Panc1 (cell line): ENCODE results near the gene WHRN. TPM values are rescaled to one million over a fixed set of nuclear protein-coding genes. Genes with fewer than 3 reads are reported as not detected.

Source experiments
- ATAC-seq: fragments of 200-7000 bp; cut with Tn5 transposase; 2 replicates; pipeline ENCODE4 v1.9.1; 2020; ENCODE audit warnings: mild to moderate bottlenecking, moderate library complexity
- BruUV-seq: library from RNA; stranded (reverse); fragments of 400-500 nt; replicated peaks from 2 replicates; lab custom pipeline; 2021; lab: Mats Ljungman, UMichigan
- CTCF ChIA-PET: fragments of 300-600 bp; sonication (Branson Sonifier 250); formaldehyde crosslinking; loops from one replicate; lab custom pipeline; 2022; ENCODE audit warnings: antibody characterized with exemption; lab: Charles Lee
- POLR2A ChIA-PET: fragments of 300-600 bp; sonication (Branson Sonifier 250); formaldehyde crosslinking; loops from one replicate; lab custom pipeline; 2022; ENCODE audit warnings: antibody characterized with exemption; lab: Charles Lee
- DNase-seq: peaks from one replicate; pipeline ENCODE4 v3.0.0-alpha.2; 2010; ENCODE audit warnings: low read depth, low spot score
- H3K27ac ChIP-seq: 2 replicates; pipeline ENCODE4 v1.5.1; 2011; ENCODE audit warnings: mild to moderate bottlenecking, low read length, inconsistent platforms
- H3K27me3 ChIP-seq: fragments of 200-500 bp; sonication (Bioruptor generic); 2 replicates; pipeline ENCODE4 v1.6.0; 2014; ENCODE audit warnings: low read length, inconsistent platforms; ENCODE audit not compliant: control insufficient read depth, insufficient read depth
- H3K36me3 ChIP-seq: fragments of 200-500 bp; sonication (Bioruptor generic); 2 replicates; pipeline ENCODE4 v1.5.1; 2014; ENCODE audit warnings: inconsistent platforms, mild to moderate bottlenecking, low read length, moderate library complexity; ENCODE audit not compliant: control insufficient read depth, insufficient read depth
- H3K4me1 ChIP-seq: 2 replicates; pipeline ENCODE4 v1.5.1; 2011; ENCODE audit warnings: inconsistent platforms, mild to moderate bottlenecking, low read length, moderate library complexity; ENCODE audit not compliant: control insufficient read depth, insufficient read depth
- H3K4me3 ChIP-seq, 2 experiments: 2 replicates each; pipeline ENCODE4 v1.5.1; 2011 to 2012; ENCODE audit warnings: low read depth in 2 of 2, low read length in 2 of 2, mild to moderate bottlenecking in 2 of 2, inconsistent platforms in 1 of 2, moderate library complexity in 1 of 2
- H3K9me3 ChIP-seq: fragments of 200-500 bp; sonication (Bioruptor generic); 2 replicates; pipeline ENCODE4 v1.5.1; 2014; ENCODE audit warnings: low read depth, mild to moderate bottlenecking, inconsistent platforms, low read length, moderate library complexity; ENCODE audit not compliant: control insufficient read depth, insufficient read depth
- CTCF ChIP-seq: fragments of 450-650 bp; IDR thresholded peaks from 2 replicates; pipeline ENCODE4 v1.5.1; 2017; ENCODE audit warnings: mild to moderate bottlenecking
- POLR2AphosphoS5 ChIP-seq: IDR thresholded peaks from 2 replicates; pipeline ENCODE4 v1.6.1; 2012; ENCODE audit warnings: mild to moderate bottlenecking, low read depth, low read length, moderate library complexity
- SIN3A ChIP-seq: IDR thresholded peaks from 2 replicates; pipeline ENCODE4 v1.6.1; 2012; ENCODE audit warnings: low read depth, mild to moderate bottlenecking, low read length, moderate library complexity, borderline replicate concordance; ENCODE audit not compliant: insufficient read depth
- TCF7L2 ChIP-seq: IDR thresholded peaks from 2 replicates; pipeline ENCODE4 v1.6.1; 2011; ENCODE audit warnings: mild to moderate bottlenecking, low read depth, low read length, inconsistent platforms
- in situ Hi-C: cut with HindIII; loops from 2 replicates; pipeline ENCODE4 v1.10.0; 2016; ENCODE audit warnings: low sequenced_read_pairs, low pct_unique_long_range_greater_than_20kb
- intact Hi-C: fragments of 100-400 bp; cut with micrococcal nuclease; formaldehyde crosslinking; loops from one replicate; pipeline ENCODE4 v1.10.0; 2022; ENCODE audit not compliant: unreplicated experiment
- total RNA-seq: library from RNA; stranded (reverse); gene quantifications from one replicate; pipeline ENCODE4 v1.2.1, GENCODE V29; 2021; ENCODE audit not compliant: unreplicated experiment
- TF ChIP-seq, protein P1 (sequence below), 2 experiments: IDR thresholded peaks; 2 replicates each; pipeline ENCODE4 v1.6.1; 2011 to 2012; ENCODE audit warnings: low read depth in 2 of 2, control low read depth in 1 of 2, low read length in 1 of 2, mild to moderate bottlenecking in 1 of 2, moderate library complexity in 1 of 2; ENCODE audit not compliant: insufficient read depth in 1 of 2

The WHRN gene
- total RNA-seq, 1 experiment from 2014 or later = 18.0 TPM

DNA sequence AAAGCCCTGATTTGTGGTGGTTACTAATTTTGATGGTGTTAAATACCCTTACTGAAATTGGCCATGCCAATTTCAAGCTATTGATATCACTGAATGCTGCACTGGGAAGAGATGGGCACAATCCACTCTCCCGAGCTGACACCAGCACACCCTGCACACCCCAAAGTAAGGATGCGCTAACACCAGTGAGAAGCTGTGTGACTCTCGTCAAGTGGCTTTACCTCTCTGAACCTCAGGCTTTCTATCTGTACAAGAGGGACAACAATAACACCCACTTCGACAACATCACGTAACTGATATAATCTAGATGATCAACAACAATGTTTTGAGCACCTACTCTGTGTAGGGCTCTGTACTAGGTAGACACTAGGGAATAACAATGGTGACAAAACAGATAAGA is 109.5 kb downstream of the WHRN start:
- ATAC-seq (no peak), DNase-seq (no peak)
- no peaks in the 10 kb centered on the region; the same call in 1 of the 2 replicates for H3K36me3 ChIP-seq
- H3K4me3 ChIP-seq = no peak overlapping the region
- in situ Hi-C loops (no loop called here), intact Hi-C loops (no loop called here)
- no peaks in the 10 kb centered on the region for H3K9me3 ChIP-seq
- no peak for TF ChIP-seq CTCF
- no peak for TF ChIP-seq TCF7L2
- no peak for TF ChIP-seq POLR2AphosphoS5
- TF ChIP-seq SIN3A = no peak
- no TSS peak for BruUV-seq
- ChIA-PET POLR2A (interaction anchor here (0.9 kb wide), 1 partner anchor 45 kb away, joined by 4 read pairs; no protein-coding TSS in a partner anchor), CTCF (no interaction called here)
- peak overlapping the region; percentile 75; the same call in 1 of the 2 replicates for H3K27ac ChIP-seq
- H3K4me1 ChIP-seq = peaks cover 4% of the 10 kb centered on the region
- no peaks in the 10 kb centered on the region for H3K27me3 ChIP-seq

GRCh38 chr9:114395334-114395617 is 110.0 kb downstream of the WHRN start:
- Histone ChIP-seq H3K4me3 (no peak overlapping the region), H3K27me3 (no peaks in the 10 kb centered on the region), H3K36me3 (no peaks in the 10 kb centered on the region; the same call in 1 of the 2 replicates), H3K4me1 (peaks cover 4% of the 10 kb centered on the region), H3K27ac (no peak overlapping the region), H3K9me3 (no peaks in the 10 kb centered on the region)
- ATAC-seq (no peak), DNase-seq (no peak)
- POLR2A ChIA-PET = interaction anchor here (0.9 kb wide), 1 partner anchor 44 kb away, joined by 4 read pairs; no protein-coding TSS in a partner anchor
- no TSS peak for BruUV-seq
- no peak for TF ChIP-seq SIN3A
- TF ChIP-seq, protein P1, sequence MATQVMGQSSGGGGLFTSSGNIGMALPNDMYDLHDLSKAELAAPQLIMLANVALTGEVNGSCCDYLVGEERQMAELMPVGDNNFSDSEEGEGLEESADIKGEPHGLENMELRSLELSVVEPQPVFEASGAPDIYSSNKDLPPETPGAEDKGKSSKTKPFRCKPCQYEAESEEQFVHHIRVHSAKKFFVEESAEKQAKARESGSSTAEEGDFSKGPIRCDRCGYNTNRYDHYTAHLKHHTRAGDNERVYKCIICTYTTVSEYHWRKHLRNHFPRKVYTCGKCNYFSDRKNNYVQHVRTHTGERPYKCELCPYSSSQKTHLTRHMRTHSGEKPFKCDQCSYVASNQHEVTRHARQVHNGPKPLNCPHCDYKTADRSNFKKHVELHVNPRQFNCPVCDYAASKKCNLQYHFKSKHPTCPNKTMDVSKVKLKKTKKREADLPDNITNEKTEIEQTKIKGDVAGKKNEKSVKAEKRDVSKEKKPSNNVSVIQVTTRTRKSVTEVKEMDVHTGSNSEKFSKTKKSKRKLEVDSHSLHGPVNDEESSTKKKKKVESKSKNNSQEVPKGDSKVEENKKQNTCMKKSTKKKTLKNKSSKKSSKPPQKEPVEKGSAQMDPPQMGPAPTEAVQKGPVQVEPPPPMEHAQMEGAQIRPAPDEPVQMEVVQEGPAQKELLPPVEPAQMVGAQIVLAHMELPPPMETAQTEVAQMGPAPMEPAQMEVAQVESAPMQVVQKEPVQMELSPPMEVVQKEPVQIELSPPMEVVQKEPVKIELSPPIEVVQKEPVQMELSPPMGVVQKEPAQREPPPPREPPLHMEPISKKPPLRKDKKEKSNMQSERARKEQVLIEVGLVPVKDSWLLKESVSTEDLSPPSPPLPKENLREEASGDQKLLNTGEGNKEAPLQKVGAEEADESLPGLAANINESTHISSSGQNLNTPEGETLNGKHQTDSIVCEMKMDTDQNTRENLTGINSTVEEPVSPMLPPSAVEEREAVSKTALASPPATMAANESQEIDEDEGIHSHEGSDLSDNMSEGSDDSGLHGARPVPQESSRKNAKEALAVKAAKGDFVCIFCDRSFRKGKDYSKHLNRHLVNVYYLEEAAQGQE (IDR thresholded peaks at IDR 0.05; ENCODE audit: insufficient read depth in 1 of 2, low read depth in 2 of 2, low read length in 1 of 2) = no peak
- TF ChIP-seq POLR2AphosphoS5 = no peak
- TF ChIP-seq TCF7L2 = no peak
- no peak for TF ChIP-seq CTCF
- intact Hi-C loops (no loop called here), in situ Hi-C loops (no loop called here)
- CTCF ChIA-PET = no interaction called here
